ENCODE data around the gene C2CD2. TPM values are rescaled to one million over a fixed set of nuclear protein-coding genes. Genes with fewer than 3 reads are reported as not detected.

Gene C2CD2
- total and polyA plus RNA-seq, 2 donors: 8.9 to 11.3 TPM

GRCh38 chr21:41866274-41866809 is 87.5 kb downstream of the C2CD2 start:
- H3K27ac ChIP-seq (ENCODE audit: low read depth in 1 of 2, low read length in 1 of 2): no peak overlapping the region
- H3K4me3 ChIP-seq (ENCODE audit: low read length in 2 of 2): no peak overlapping the region
- no peak for DNase-seq (ENCODE audit: low read depth in 6 of 9, low spot score in 9 of 9)
- H3K27me3 ChIP-seq (ENCODE audit: control insufficient read depth in 2 of 2, insufficient read depth in 1 of 2, low read length in 1 of 2): no peaks in the 10 kb centered on the region
- WGBS: 87% methylated on average over 11 of the region's 11 CpGs
- H3K9me3 ChIP-seq (ENCODE audit: control insufficient read depth in 2 of 2, insufficient read depth in 1 of 2, low read length in 1 of 2): no peaks in the 10 kb centered on the region
- H3K4me1 ChIP-seq (ENCODE audit: control insufficient read depth in 2 of 2, insufficient read depth in 2 of 2, low read length in 2 of 2): peaks cover 0 to 6% of the 10 kb centered on the region in 2 donors
- H3K36me3 ChIP-seq (ENCODE audit: control insufficient read depth in 2 of 2, insufficient read depth in 2 of 2, low read length in 1 of 2): peaks cover 0 to 2% of the 10 kb centered on the region in 2 donors

GRCh38 chr21:41865002-41865777 is 88.6 kb downstream of the C2CD2 start:
- no peaks in the 10 kb centered on the region for H3K36me3 ChIP-seq (ENCODE audit: control insufficient read depth in 2 of 2, insufficient read depth in 2 of 2, low read length in 1 of 2)
- DNase-seq (ENCODE audit: low read depth in 6 of 9, low spot score in 9 of 9): no peak
- H3K4me3 ChIP-seq (ENCODE audit: low read length in 2 of 2): no peak overlapping the region
- 97% methylated on average over 15 of the region's 15 CpGs for WGBS
- H3K9me3 ChIP-seq (ENCODE audit: control insufficient read depth in 2 of 2, insufficient read depth in 1 of 2, low read length in 1 of 2): no peaks in the 10 kb centered on the region
- no peaks in the 10 kb centered on the region for H3K27me3 ChIP-seq (ENCODE audit: control insufficient read depth in 2 of 2, insufficient read depth in 1 of 2, low read length in 1 of 2)
- H3K4me1 ChIP-seq (ENCODE audit: control insufficient read depth in 2 of 2, insufficient read depth in 2 of 2, low read length in 2 of 2): peaks cover 0 to 6% of the 10 kb centered on the region in 2 donors
- H3K27ac ChIP-seq (ENCODE audit: low read depth in 1 of 2, low read length in 1 of 2): no peak overlapping the region

GRCh38 chr21:41864311-41865001 is 89.4 kb downstream of the C2CD2 start:
- Histone ChIP-seq H3K4me1 (ENCODE audit: control insufficient read depth in 2 of 2, insufficient read depth in 2 of 2, low read length in 2 of 2) (peaks cover 0 to 6% of the 10 kb centered on the region in 2 donors), H3K9me3 (ENCODE audit: control insufficient read depth in 2 of 2, insufficient read depth in 1 of 2, low read length in 1 of 2) (no peaks in the 10 kb centered on the region), H3K27me3 (ENCODE audit: control insufficient read depth in 2 of 2, insufficient read depth in 1 of 2, low read length in 1 of 2) (no peaks in the 10 kb centered on the region), H3K27ac (ENCODE audit: low read depth in 1 of 2, low read length in 1 of 2) (no peak overlapping the region), H3K4me3 (ENCODE audit: low read length in 2 of 2) (no peak overlapping the region), H3K36me3 (ENCODE audit: control insufficient read depth in 2 of 2, insufficient read depth in 2 of 2, low read length in 1 of 2) (peaks cover 2 to 7% of the 10 kb centered on the region in 2 donors)
- no peak for DNase-seq (ENCODE audit: low read depth in 6 of 9, low spot score in 9 of 9)
- 98% methylated on average over 10 of the region's 10 CpGs for WGBS

GRCh38 chr21:41863439-41863740 is 90.4 kb downstream of the C2CD2 start:
- Histone ChIP-seq H3K4me1 (ENCODE audit: control insufficient read depth in 2 of 2, insufficient read depth in 2 of 2, low read length in 2 of 2) (peaks cover 0 to 6% of the 10 kb centered on the region in 2 donors), H3K27ac (ENCODE audit: low read depth in 1 of 2, low read length in 1 of 2) (no peak overlapping the region), H3K4me3 (ENCODE audit: low read length in 2 of 2) (no peak overlapping the region), H3K36me3 (ENCODE audit: control insufficient read depth in 2 of 2, insufficient read depth in 2 of 2, low read length in 1 of 2) (peaks cover 11 to 16% of the 10 kb centered on the region in 2 donors), H3K9me3 (ENCODE audit: control insufficient read depth in 2 of 2, insufficient read depth in 1 of 2, low read length in 1 of 2) (no peaks in the 10 kb centered on the region), H3K27me3 (ENCODE audit: control insufficient read depth in 2 of 2, insufficient read depth in 1 of 2, low read length in 1 of 2) (no peaks in the 10 kb centered on the region)
- WGBS: 86% methylated on average over 4 of the region's 4 CpGs
- no peak for DNase-seq (ENCODE audit: low read depth in 6 of 9, low spot score in 9 of 9)

- Histone ChIP-seq H3K4me1 (ENCODE audit: control insufficient read depth in 2 of 2, insufficient read depth in 2 of 2, low read length in 2 of 2) (peaks cover 0 to 6% of the 10 kb centered on the region in 2 donors), H3K9me3 (ENCODE audit: control insufficient read depth in 2 of 2, insufficient read depth in 1 of 2, low read length in 1 of 2) (no peaks in the 10 kb centered on the region), H3K27ac (ENCODE audit: low read depth in 1 of 2, low read length in 1 of 2) (no peak overlapping the region), H3K4me3 (ENCODE audit: low read length in 2 of 2) (no peak overlapping the region), H3K27me3 (ENCODE audit: control insufficient read depth in 2 of 2, insufficient read depth in 1 of 2, low read length in 1 of 2) (no peaks in the 10 kb centered on the region), H3K36me3 (ENCODE audit: control insufficient read depth in 2 of 2, insufficient read depth in 2 of 2, low read length in 1 of 2) (peaks cover 18 to 26% of the 10 kb centered on the region in 2 donors)
- DNase-seq (ENCODE audit: low read depth in 6 of 9, low spot score in 9 of 9): no peak
- 95% methylated on average over 17 of the region's 17 CpGs for WGBS
Measured at GRCh38 chr21:41861987-41862386, 91.8 kb downstream of the C2CD2 start.

- 97% methylated on average over 4 of the region's 4 CpGs for WGBS
- Histone ChIP-seq H3K27ac (ENCODE audit: low read depth in 1 of 2, low read length in 1 of 2) (no peak overlapping the region), H3K27me3 (ENCODE audit: control insufficient read depth in 2 of 2, insufficient read depth in 1 of 2, low read length in 1 of 2) (no peaks in the 10 kb centered on the region), H3K9me3 (ENCODE audit: control insufficient read depth in 2 of 2, insufficient read depth in 1 of 2, low read length in 1 of 2) (no peaks in the 10 kb centered on the region), H3K4me1 (ENCODE audit: control insufficient read depth in 2 of 2, insufficient read depth in 2 of 2, low read length in 2 of 2) (peaks cover 0 to 6% of the 10 kb centered on the region in 2 donors), H3K4me3 (ENCODE audit: low read length in 2 of 2) (no peak overlapping the region), H3K36me3 (ENCODE audit: control insufficient read depth in 2 of 2, insufficient read depth in 2 of 2, low read length in 1 of 2) (peaks cover 24 to 33% of the 10 kb centered on the region in 2 donors)
- no peak for DNase-seq (ENCODE audit: low read depth in 6 of 9, low spot score in 9 of 9)
Measured at GRCh38 chr21:41861255-41861654, 92.6 kb downstream of the C2CD2 start.

GRCh38 chr21:41859297-41859980 is 94.4 kb downstream of the C2CD2 start:
- H3K36me3 ChIP-seq (ENCODE audit: control insufficient read depth in 2 of 2, insufficient read depth in 2 of 2, low read length in 1 of 2): peaks cover 34 to 43% of the 10 kb centered on the region in 2 donors
- DNase-seq (ENCODE audit: low read depth in 6 of 9, low spot score in 9 of 9): no peak

GRCh38 chr21:41858466-41859296 is 95.1 kb downstream of the C2CD2 start:
- Histone ChIP-seq H3K36me3 (ENCODE audit: control insufficient read depth in 2 of 2, insufficient read depth in 2 of 2, low read length in 1 of 2) (peaks cover 41 to 49% of the 10 kb centered on the region in 2 donors), H3K4me1 (ENCODE audit: control insufficient read depth in 2 of 2, insufficient read depth in 2 of 2, low read length in 2 of 2) (peaks cover 0 to 4% of the 10 kb centered on the region in 2 donors), H3K4me3 (ENCODE audit: low read length in 2 of 2) (no peak overlapping the region), H3K27me3 (ENCODE audit: control insufficient read depth in 2 of 2, insufficient read depth in 1 of 2, low read length in 1 of 2) (no peaks in the 10 kb centered on the region), H3K9me3 (ENCODE audit: control insufficient read depth in 2 of 2, insufficient read depth in 1 of 2, low read length in 1 of 2) (no peaks in the 10 kb centered on the region), H3K27ac (ENCODE audit: low read depth in 1 of 2, low read length in 1 of 2) (no peak overlapping the region)
- no peak for DNase-seq (ENCODE audit: low read depth in 6 of 9, low spot score in 9 of 9)
- 97% methylated on average over 27 of the region's 27 CpGs for WGBS

More at GRCh38 chr21:41859297-41859980, 94.4 kb downstream of the C2CD2 start:
- Histone ChIP-seq H3K9me3 (ENCODE audit: control insufficient read depth in 2 of 2, insufficient read depth in 1 of 2, low read length in 1 of 2) (no peaks in the 10 kb centered on the region), H3K4me1 (ENCODE audit: control insufficient read depth in 2 of 2, insufficient read depth in 2 of 2, low read length in 2 of 2) (peaks cover 0 to 5% of the 10 kb centered on the region in 2 donors), H3K4me3 (ENCODE audit: low read length in 2 of 2) (no peak overlapping the region), H3K27me3 (ENCODE audit: control insufficient read depth in 2 of 2, insufficient read depth in 1 of 2, low read length in 1 of 2) (no peaks in the 10 kb centered on the region), H3K27ac (ENCODE audit: low read depth in 1 of 2, low read length in 1 of 2) (no peak overlapping the region)
- 98% methylated on average over 23 of the region's 23 CpGs for WGBS
